H9 (cell line): ENCODE measurements around the gene BACH2. TPM values are rescaled to one million over a fixed set of nuclear protein-coding genes. Genes with fewer than 3 reads are reported as not detected.

Experiments used
- DNase-seq: peaks from one replicate; pipeline ENCODE4 v3.0.0-alpha.2; 2017
- H2AFZ ChIP-seq: one replicate; pipeline ENCODE4 v1.6.1; 2013; ENCODE audit warnings: mild to moderate bottlenecking, low read length, control low read depth, moderate library complexity
- H2AK5ac ChIP-seq: 2 replicates; pipeline ENCODE4 v1.6.1; 2013; ENCODE audit warnings: low read length, control low read depth, mixed read lengths; ENCODE audit not compliant: insufficient read length
- H2BK120ac ChIP-seq: one replicate; pipeline ENCODE4 v1.6.1; 2013; ENCODE audit warnings: low read depth, mild to moderate bottlenecking, low read length, control low read depth, inconsistent platforms; ENCODE audit not compliant: poor library complexity, severe bottlenecking
- H2BK12ac ChIP-seq: 2 replicates; pipeline ENCODE4 v1.6.1; 2013; ENCODE audit warnings: low read length, control low read depth, mixed read lengths, low read depth; ENCODE audit not compliant: insufficient read length
- H2BK15ac ChIP-seq: 2 replicates; pipeline ENCODE4 v1.6.1; 2013; ENCODE audit warnings: low read depth, low read length, control low read depth
- H2BK20ac ChIP-seq: one replicate; pipeline ENCODE4 v1.6.1; 2013; ENCODE audit warnings: low read depth, mild to moderate bottlenecking, low read length, control low read depth, inconsistent platforms; ENCODE audit not compliant: poor library complexity, severe bottlenecking
- H2BK5ac ChIP-seq: 2 replicates; pipeline ENCODE4 v1.6.1; 2013; ENCODE audit warnings: low read length, control low read depth, mixed read lengths; ENCODE audit not compliant: insufficient read length
- H3K14ac ChIP-seq: 2 replicates; pipeline ENCODE4 v1.6.1; 2013; ENCODE audit warnings: low read length, control low read depth; ENCODE audit not compliant: insufficient read depth
- H3K18ac ChIP-seq: 2 replicates; pipeline ENCODE4 v1.6.1; 2013; ENCODE audit warnings: low read depth, mild to moderate bottlenecking, mixed read lengths, low read length, control low read depth; ENCODE audit not compliant: insufficient read length
- H3K23ac ChIP-seq: 2 replicates; pipeline ENCODE4 v1.6.1; 2013; ENCODE audit warnings: low read length, control low read depth, mixed read lengths, low read depth; ENCODE audit not compliant: insufficient read length
- H3K23me2 ChIP-seq: 2 replicates; pipeline ENCODE4 v1.6.1; 2013; ENCODE audit warnings: low read depth, mild to moderate bottlenecking, mixed read lengths, low read length, control low read depth; ENCODE audit not compliant: insufficient read length, poor library complexity, severe bottlenecking
- H3K27ac ChIP-seq: 2 replicates; pipeline ENCODE4 v1.5.1; 2013; ENCODE audit warnings: low read length, control low read depth, mixed read lengths, low read depth; ENCODE audit not compliant: insufficient read length
- H3K27me3 ChIP-seq: 2 replicates; pipeline ENCODE4 v1.6.1; 2013; ENCODE audit warnings: low read length, control low read depth, inconsistent platforms; ENCODE audit not compliant: insufficient read depth
- H3K4ac ChIP-seq: 2 replicates; pipeline ENCODE4 v1.6.1; 2013; ENCODE audit warnings: low read depth, mild to moderate bottlenecking, control low read depth, inconsistent platforms, low read length, moderate library complexity
- H3K4me1 ChIP-seq: 2 replicates; pipeline ENCODE4 v1.6.1; 2013; ENCODE audit warnings: low read length, control low read depth, inconsistent platforms; ENCODE audit not compliant: insufficient read depth
- H3K4me2 ChIP-seq: 2 replicates; pipeline ENCODE4 v1.6.1; 2013; ENCODE audit warnings: low read length, control low read depth, mixed read lengths; ENCODE audit not compliant: insufficient read length, insufficient read depth
- H3K56ac ChIP-seq: 2 replicates; pipeline ENCODE4 v1.6.1; 2013; ENCODE audit warnings: low read depth, mild to moderate bottlenecking, mixed read lengths, low read length, control low read depth; ENCODE audit not compliant: insufficient read length
- H3K79me1 ChIP-seq: 2 replicates; pipeline ENCODE4 v1.6.1; 2013; ENCODE audit warnings: low read depth, mild to moderate bottlenecking, moderate library complexity, low read length, control low read depth, inconsistent platforms; ENCODE audit not compliant: insufficient read depth, poor library complexity, severe bottlenecking
- H3K79me2 ChIP-seq: 2 replicates; pipeline ENCODE4 v1.6.1; 2013; ENCODE audit warnings: low read length, control low read depth, inconsistent platforms; ENCODE audit not compliant: insufficient read depth
- H3K9ac ChIP-seq: 2 replicates; pipeline ENCODE4 v1.6.1; 2013; ENCODE audit warnings: low read length, control low read depth, mixed read lengths; ENCODE audit not compliant: insufficient read length; ENCODE audit errors: extremely low read depth
- H3K9me3 ChIP-seq: one replicate; pipeline ENCODE4 v1.6.1; 2013; ENCODE audit warnings: low read depth, low read length, inconsistent platforms; ENCODE audit not compliant: control insufficient read depth
- H3T11ph ChIP-seq: one replicate; pipeline ENCODE4 v1.6.1; 2013; ENCODE audit warnings: mild to moderate bottlenecking, low read length, control low read depth, inconsistent platforms
- H4K20me1 ChIP-seq: one replicate; pipeline ENCODE4 v1.6.1; 2013; ENCODE audit not compliant: control insufficient read depth, insufficient read length, insufficient read depth
- H4K5ac ChIP-seq: 2 replicates; pipeline ENCODE4 v1.6.1; 2013; ENCODE audit warnings: low read depth, mild to moderate bottlenecking, mixed read lengths, low read length, control low read depth; ENCODE audit not compliant: insufficient read length
- H4K8ac ChIP-seq: replicated peaks from 2 replicates; pipeline ENCODE4 v1.6.1; 2013; ENCODE audit warnings: low read length, control low read depth, mixed read lengths, low read depth; ENCODE audit not compliant: insufficient read length
- H4K91ac ChIP-seq: 2 replicates; pipeline ENCODE4 v1.6.1; 2013; ENCODE audit warnings: low read depth, mild to moderate bottlenecking, moderate library complexity, mixed read lengths, low read length, control low read depth; ENCODE audit not compliant: insufficient read length
- H3K27ac Mint-ChIP-seq, 3 experiments: 2 replicates in 2 of 3; 3 replicates in 1 of 3; pipeline ENCODE4 v1.8.0; 2020 to 2021; ENCODE audit warnings: mixed read lengths in 3 of 3, mild to moderate bottlenecking in 1 of 3, moderate library complexity in 1 of 3
- H3K27me3 Mint-ChIP-seq: 2 replicates; pipeline ENCODE4 v1.8.0; 2021; ENCODE audit warnings: low read depth, mild to moderate bottlenecking, moderate library complexity, mixed read lengths
- H3K36me3 Mint-ChIP-seq, 3 experiments: 2 replicates in 2 of 3; 3 replicates in 1 of 3; pipeline ENCODE4 v1.8.0; 2020 to 2021; ENCODE audit warnings: low read depth in 3 of 3, mixed read lengths in 3 of 3; ENCODE audit not compliant: insufficient read depth in 1 of 3
- H3K4me1 Mint-ChIP-seq, 2 experiments: 2 replicates each; pipeline ENCODE4 v1.8.0; 2020; ENCODE audit warnings: mixed read lengths in 2 of 2
- H3K4me3 Mint-ChIP-seq, 2 experiments: 2 replicates in 1 of 2; 3 replicates in 1 of 2; pipeline ENCODE4 v1.8.0; 2020 to 2021; ENCODE audit warnings: mild to moderate bottlenecking in 2 of 2, mixed read lengths in 2 of 2, moderate library complexity in 1 of 2
- H3K9me3 Mint-ChIP-seq, 2 experiments: 2 replicates in 1 of 2; 3 replicates in 1 of 2; pipeline ENCODE4 v1.8.0; 2020; ENCODE audit warnings: mild to moderate bottlenecking in 2 of 2, mixed read lengths in 2 of 2, moderate library complexity in 1 of 2
- WGBS: extraction: QIAGEN DNeasy Blood & Tissue Kit; methylation state at CpG from one replicate; pipeline ENCODE4 v1.1.7; 2013; ENCODE audit warnings: missing lambda C conversion rate, low lambda C conversion rate, mixed read lengths; ENCODE audit not compliant: insufficient read length; ENCODE audit errors: extremely low coverage; 5-methylcytosine and 5-hydroxymethylcytosine counted together
- total RNA-seq: library from RNA; stranded (reverse); gene quantifications from 2 replicates; pipeline ENCODE4 v1.2.1, GENCODE V29; 2021
- TF ChIP-seq, protein P1 (sequence below): fragments of 200-600 bp; sonication (generic); conservative IDR thresholded peaks from 3 replicates; pipeline ENCODE4 v1.8.0; 2021; ENCODE audit warnings: antibody characterized with exemption, mild to moderate bottlenecking

The BACH2 gene
- total RNA-seq, 1 experiment from 2014 or later, result 2.0 TPM

DNA sequence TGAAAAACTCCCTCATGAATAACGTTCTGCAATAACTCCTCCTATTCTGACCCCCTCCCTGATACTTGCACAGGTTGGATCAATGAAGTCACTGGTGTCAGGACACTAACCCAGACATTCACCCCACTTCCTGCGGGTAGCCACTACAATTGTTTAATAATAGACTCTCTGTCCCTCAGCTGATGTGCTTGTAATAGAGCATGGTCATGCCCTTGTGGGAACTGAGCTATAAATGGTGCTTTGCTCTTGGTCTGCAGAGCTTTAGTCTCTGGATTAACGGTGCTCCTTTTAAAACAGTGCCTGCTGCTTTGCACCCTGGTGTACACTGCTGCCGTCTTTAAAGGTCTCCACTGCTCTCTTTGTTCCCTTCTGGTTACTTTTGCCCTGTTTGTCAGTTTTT lies 127.3 kb downstream of the BACH2 start:
- H2AK5ac ChIP-seq, result no peak overlapping the region
- no peaks in the 10 kb centered on the region for H3K9me3 ChIP-seq
- H2AFZ ChIP-seq, result no peak overlapping the region
- H3K4me1 ChIP-seq, result no peaks in the 10 kb centered on the region; the same call in 1 of the 2 replicates
- H3K56ac ChIP-seq, result no peak overlapping the region
- no peak overlapping the region for H4K5ac ChIP-seq
- no peak overlapping the region for H2BK20ac ChIP-seq
- no peak overlapping the region for H3K4me3 Mint-ChIP-seq
- H3K23me2 ChIP-seq, result no peaks in the 10 kb centered on the region
- H3K36me3 Mint-ChIP-seq, result no peaks in the 10 kb centered on the region
- H3K23ac ChIP-seq, result no peak overlapping the region
- no peak overlapping the region for H3K18ac ChIP-seq
- no peaks in the 10 kb centered on the region for H3K27me3 ChIP-seq
- no peaks in the 10 kb centered on the region for H3K79me2 ChIP-seq
- no peak overlapping the region for H4K8ac ChIP-seq
- TF ChIP-seq, protein P1, sequence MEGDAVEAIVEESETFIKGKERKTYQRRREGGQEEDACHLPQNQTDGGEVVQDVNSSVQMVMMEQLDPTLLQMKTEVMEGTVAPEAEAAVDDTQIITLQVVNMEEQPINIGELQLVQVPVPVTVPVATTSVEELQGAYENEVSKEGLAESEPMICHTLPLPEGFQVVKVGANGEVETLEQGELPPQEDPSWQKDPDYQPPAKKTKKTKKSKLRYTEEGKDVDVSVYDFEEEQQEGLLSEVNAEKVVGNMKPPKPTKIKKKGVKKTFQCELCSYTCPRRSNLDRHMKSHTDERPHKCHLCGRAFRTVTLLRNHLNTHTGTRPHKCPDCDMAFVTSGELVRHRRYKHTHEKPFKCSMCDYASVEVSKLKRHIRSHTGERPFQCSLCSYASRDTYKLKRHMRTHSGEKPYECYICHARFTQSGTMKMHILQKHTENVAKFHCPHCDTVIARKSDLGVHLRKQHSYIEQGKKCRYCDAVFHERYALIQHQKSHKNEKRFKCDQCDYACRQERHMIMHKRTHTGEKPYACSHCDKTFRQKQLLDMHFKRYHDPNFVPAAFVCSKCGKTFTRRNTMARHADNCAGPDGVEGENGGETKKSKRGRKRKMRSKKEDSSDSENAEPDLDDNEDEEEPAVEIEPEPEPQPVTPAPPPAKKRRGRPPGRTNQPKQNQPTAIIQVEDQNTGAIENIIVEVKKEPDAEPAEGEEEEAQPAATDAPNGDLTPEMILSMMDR, result no peak
- H3T11ph ChIP-seq, result no peak overlapping the region
- H3K4me1 Mint-ChIP-seq, result peaks cover 0 to 5% of the 10 kb centered on the region in 2 experiments; a peak in 2 of 4 replicates
- H3K14ac ChIP-seq, result no peak overlapping the region
- no peak overlapping the region for H2BK12ac ChIP-seq
- no peaks in the 10 kb centered on the region for H4K20me1 ChIP-seq
- no peak overlapping the region for H3K27ac Mint-ChIP-seq
- no peak overlapping the region for H2BK120ac ChIP-seq
- no peak overlapping the region for H4K91ac ChIP-seq
- WGBS, result no CpG with 5 or more reads among the region's 4 CpGs
- H3K27ac ChIP-seq, result no peak overlapping the region
- no peak overlapping the region for H3K9ac ChIP-seq
- H3K27me3 Mint-ChIP-seq, result no peaks in the 10 kb centered on the region; the same call in 1 of the 2 replicates
- peaks cover 0 to 3% of the 10 kb centered on the region in 2 experiments; a peak in 4 of 5 replicates for H3K9me3 Mint-ChIP-seq
- no peak overlapping the region for H2BK5ac ChIP-seq
- H3K79me1 ChIP-seq, result no peaks in the 10 kb centered on the region
- no peak overlapping the region for H3K4ac ChIP-seq
- no peak for DNase-seq
- no peak overlapping the region for H2BK15ac ChIP-seq
- no peak overlapping the region for H3K4me2 ChIP-seq
